Type B pancreatic cell (in vitro differentiated cells): ENCODE measurements around the gene CCDC190. TPM values are rescaled to one million over a fixed set of nuclear protein-coding genes. Genes with fewer than 3 reads are reported as not detected.

Experiments used
- DNase-seq: peaks from one replicate; pipeline ENCODE4 v3.0.0; 2021; ENCODE audit warnings: mixed read lengths; ENCODE audit not compliant: unreplicated experiment; ENCODE audit errors: extremely low spot score
- H3K27ac Mint-ChIP-seq: 2 replicates; pipeline ENCODE4 v1.8.0; 2021; ENCODE audit warnings: mild to moderate bottlenecking, mixed read lengths
- H3K27me3 Mint-ChIP-seq: 2 replicates; pipeline ENCODE4 v1.8.0; 2021; ENCODE audit warnings: mixed read lengths
- H3K36me3 Mint-ChIP-seq: 2 replicates; pipeline ENCODE4 v1.8.0; 2021; ENCODE audit warnings: mixed read lengths
- H3K4me1 Mint-ChIP-seq: one replicate; pipeline ENCODE4 v1.8.0; 2021; ENCODE audit warnings: mixed read lengths; ENCODE audit not compliant: unreplicated experiment
- H3K4me3 Mint-ChIP-seq: 2 replicates; pipeline ENCODE4 v1.8.0; 2021; ENCODE audit warnings: mild to moderate bottlenecking, mixed read lengths
- H3K9me3 Mint-ChIP-seq: 2 replicates; pipeline ENCODE4 v1.8.0; 2021; ENCODE audit warnings: mixed read lengths
- total RNA-seq: library from RNA; stranded (reverse); gene quantifications from 2 replicates; pipeline ENCODE4 v1.2.1, GENCODE V29; 2021; ENCODE audit warnings: low replicate concordance
- TF ChIP-seq, protein P1 (sequence below): fragments of 200-600 bp; sonication (generic); conservative IDR thresholded peaks from 2 replicates; pipeline ENCODE4 v1.5.0; 2021; ENCODE audit warnings: antibody characterized with exemption, mild to moderate bottlenecking

The CCDC190 gene
- total RNA-seq, 1 donor from 2014 or later, result not detected

DNA sequence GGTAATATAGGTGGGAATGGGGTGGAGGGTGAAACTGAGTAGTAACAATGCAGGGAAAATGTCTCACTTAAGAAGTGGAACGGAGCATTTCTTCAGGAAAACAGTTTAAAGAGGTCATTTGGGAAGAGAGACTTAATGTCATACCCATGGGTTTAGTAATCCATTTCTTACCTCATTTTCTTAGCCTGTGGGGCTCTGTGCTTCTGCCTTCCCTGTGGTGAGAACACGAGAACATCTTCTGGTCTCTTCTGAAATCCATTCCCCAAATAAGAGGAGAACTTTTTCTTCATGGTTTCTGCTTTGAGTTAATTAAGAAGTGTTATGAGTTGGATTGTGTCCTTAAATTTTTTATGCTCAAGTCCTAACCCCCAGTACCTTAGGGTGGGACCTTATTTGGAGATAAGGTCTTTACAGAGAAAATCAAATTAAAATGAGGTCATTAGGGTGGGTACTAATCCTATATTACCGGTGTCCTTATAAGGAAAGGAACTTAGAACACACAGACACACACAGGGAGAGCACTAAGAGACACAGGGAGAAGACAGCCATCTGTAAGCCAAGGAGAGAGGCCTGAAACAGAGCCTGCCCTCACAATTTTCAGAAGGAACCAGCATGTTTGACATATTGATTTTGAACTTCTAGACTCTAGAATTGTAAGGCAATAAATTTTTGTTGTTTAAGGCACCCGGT, 5.4 kb downstream of the CCDC190 start:
- H3K4me3 Mint-ChIP-seq, result no peak overlapping the region
- peaks cover 3% of the 10 kb centered on the region for H3K27me3 Mint-ChIP-seq
- no peak for DNase-seq
- H3K27ac Mint-ChIP-seq, result no peak overlapping the region
- no peaks in the 10 kb centered on the region for H3K36me3 Mint-ChIP-seq
- TF ChIP-seq, protein P1, sequence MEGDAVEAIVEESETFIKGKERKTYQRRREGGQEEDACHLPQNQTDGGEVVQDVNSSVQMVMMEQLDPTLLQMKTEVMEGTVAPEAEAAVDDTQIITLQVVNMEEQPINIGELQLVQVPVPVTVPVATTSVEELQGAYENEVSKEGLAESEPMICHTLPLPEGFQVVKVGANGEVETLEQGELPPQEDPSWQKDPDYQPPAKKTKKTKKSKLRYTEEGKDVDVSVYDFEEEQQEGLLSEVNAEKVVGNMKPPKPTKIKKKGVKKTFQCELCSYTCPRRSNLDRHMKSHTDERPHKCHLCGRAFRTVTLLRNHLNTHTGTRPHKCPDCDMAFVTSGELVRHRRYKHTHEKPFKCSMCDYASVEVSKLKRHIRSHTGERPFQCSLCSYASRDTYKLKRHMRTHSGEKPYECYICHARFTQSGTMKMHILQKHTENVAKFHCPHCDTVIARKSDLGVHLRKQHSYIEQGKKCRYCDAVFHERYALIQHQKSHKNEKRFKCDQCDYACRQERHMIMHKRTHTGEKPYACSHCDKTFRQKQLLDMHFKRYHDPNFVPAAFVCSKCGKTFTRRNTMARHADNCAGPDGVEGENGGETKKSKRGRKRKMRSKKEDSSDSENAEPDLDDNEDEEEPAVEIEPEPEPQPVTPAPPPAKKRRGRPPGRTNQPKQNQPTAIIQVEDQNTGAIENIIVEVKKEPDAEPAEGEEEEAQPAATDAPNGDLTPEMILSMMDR, result no peak
- no peaks in the 10 kb centered on the region for H3K4me1 Mint-ChIP-seq
- no peaks in the 10 kb centered on the region for H3K9me3 Mint-ChIP-seq

DNA sequence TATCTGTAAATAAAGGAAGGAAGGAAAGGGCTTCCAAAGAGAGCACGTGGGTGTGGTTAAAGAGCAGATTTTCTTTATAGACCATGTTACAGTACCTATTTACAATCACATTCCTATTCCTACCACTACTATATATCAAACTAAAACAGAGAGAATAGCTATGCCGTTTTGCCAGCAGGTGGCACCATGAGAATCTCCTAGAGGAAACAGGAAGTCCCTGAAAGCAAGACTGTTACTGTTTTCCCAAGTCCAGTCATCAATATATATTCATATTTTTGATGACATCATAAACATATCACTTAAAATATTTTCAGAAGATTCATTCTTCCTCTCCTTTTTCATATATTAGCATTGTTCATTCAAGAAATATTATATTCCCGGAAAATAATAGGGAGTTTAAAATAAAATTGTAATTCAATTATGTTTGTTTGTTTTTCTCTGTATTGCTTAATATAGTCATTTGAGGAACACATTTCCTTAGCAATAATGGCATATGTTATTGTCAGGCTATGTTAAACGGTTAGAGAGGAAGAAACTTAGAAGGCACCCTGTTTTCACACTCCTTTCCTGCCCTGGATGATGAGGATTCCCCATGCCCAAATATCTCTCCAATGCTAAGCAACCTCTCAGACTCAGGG, 6.6 kb downstream of the CCDC190 start:
- Mint-ChIP-seq H3K4me1 (no peaks in the 10 kb centered on the region), H3K27ac (no peak overlapping the region), H3K9me3 (no peaks in the 10 kb centered on the region), H3K4me3 (no peak overlapping the region), H3K27me3 (peaks cover 3% of the 10 kb centered on the region), H3K36me3 (no peaks in the 10 kb centered on the region)
- TF ChIP-seq, protein P1, result peak; percentile 87
- no peak for DNase-seq

DNA sequence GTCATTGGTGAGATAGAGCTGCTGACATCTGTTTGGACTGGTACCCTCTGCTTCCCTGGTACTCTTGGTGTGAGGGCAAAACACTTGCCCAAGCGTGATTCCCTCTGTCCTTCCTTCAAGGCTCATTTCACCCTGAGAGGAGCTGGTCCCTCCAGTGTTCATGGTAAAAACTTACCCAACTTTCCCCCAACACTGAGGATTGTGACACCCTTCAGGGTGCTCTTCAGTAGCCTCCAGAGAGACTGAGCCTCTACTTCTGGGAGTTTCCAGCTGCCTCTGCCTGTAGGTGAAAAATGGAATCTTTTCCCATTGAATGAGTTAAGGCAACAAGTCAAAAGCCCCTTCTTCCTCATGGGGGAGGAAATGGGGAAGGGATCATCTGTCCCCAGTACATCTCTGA, 9.6 kb downstream of the CCDC190 start:
- Mint-ChIP-seq H3K27ac (no peak overlapping the region), H3K36me3 (no peaks in the 10 kb centered on the region), H3K9me3 (no peaks in the 10 kb centered on the region), H3K27me3 (peaks cover 3% of the 10 kb centered on the region), H3K4me1 (no peaks in the 10 kb centered on the region), H3K4me3 (no peak overlapping the region)
- no peak for DNase-seq
- TF ChIP-seq, protein P1, result no peak

DNA sequence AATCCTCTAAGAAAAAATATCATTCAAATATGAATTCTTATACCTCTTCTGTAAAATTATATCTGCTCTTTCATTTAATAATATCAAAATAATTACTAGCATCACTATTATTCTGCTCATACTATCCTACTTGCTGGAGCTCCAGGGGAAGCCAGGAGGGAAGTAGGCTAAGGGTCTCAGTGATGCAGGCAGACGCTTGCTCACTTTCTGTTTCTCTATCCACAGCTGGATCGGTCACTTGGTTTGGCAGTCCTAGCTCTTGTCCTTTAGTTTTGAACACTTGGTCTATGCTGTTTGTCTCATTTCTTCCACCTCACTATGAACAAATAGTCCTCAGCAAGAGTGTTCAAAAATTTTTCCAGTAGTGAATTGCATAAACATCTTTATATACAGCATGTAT, 11.3 kb downstream of the CCDC190 start:
- no peak overlapping the region for H3K27ac Mint-ChIP-seq
- TF ChIP-seq, protein P1, result no peak
- no peaks in the 10 kb centered on the region for H3K4me1 Mint-ChIP-seq
- no peaks in the 10 kb centered on the region for H3K9me3 Mint-ChIP-seq
- no peak for DNase-seq
- H3K4me3 Mint-ChIP-seq, result no peak overlapping the region
- no peaks in the 10 kb centered on the region for H3K36me3 Mint-ChIP-seq
- peaks cover 6% of the 10 kb centered on the region for H3K27me3 Mint-ChIP-seq

DNA sequence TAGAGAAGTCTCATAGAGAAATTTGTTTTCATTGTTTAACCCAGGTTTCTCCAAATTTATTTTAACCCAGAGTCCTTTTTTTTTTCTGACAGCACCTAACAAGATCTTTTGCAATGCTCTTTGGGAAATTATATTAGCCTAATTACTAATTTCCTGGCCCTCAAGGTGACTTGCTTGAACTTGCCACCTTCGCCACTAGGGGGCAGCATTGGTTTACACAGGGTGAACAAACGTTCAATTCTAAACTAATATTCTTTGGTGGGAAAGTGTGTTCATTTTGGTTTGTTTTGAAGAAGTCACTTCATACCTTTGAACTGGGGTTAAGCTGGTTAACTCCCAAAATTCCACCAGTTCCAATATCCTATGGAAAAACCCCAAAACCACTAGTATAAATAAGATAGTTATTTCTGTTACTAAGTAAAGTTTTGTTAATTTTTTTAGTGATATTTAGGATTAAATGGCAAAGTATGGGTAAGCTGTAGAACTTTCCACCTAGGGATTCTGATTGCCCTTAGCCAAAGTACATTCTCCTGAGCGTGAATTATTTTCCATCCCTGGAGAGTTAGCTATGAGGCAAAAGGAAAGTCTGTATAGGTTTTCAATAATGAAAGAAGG, 13.0 kb downstream of the CCDC190 start:
- no peak overlapping the region for H3K4me3 Mint-ChIP-seq
- TF ChIP-seq, protein P1, result peak; percentile 98
- peaks cover 6% of the 10 kb centered on the region for H3K27me3 Mint-ChIP-seq
- no peak overlapping the region for H3K27ac Mint-ChIP-seq
- peak; percentile 79 for DNase-seq
- H3K4me1 Mint-ChIP-seq, result no peaks in the 10 kb centered on the region
- no peaks in the 10 kb centered on the region for H3K36me3 Mint-ChIP-seq
- H3K9me3 Mint-ChIP-seq, result no peaks in the 10 kb centered on the region
